Caco-2 (cell line): Measurements from ENCODE around the gene AP5B1. TPM values are rescaled to one million over a fixed set of nuclear protein-coding genes. Genes with fewer than 3 reads are reported as not detected.

Experiments
- BruUV-seq: library from RNA; stranded (reverse); fragments of 400-500 nt; replicated peaks from 2 replicates; lab custom pipeline; 2021; lab: Mats Ljungman, UMichigan
- CTCF ChIA-PET: fragments of 300-600 bp; sonication (Branson Sonifier 250); formaldehyde crosslinking; loops from one replicate; lab custom pipeline; 2022; ENCODE audit warnings: antibody characterized with exemption; lab: Charles Lee
- POLR2A ChIA-PET: fragments of 300-600 bp; sonication (Branson Sonifier 250); formaldehyde crosslinking; loops from one replicate; lab custom pipeline; 2022; ENCODE audit warnings: antibody characterized with exemption; lab: Charles Lee
- DNase-seq, 2 experiments: peaks; one replicate each; pipeline versions ENCODE4 v3.0.0 to v3.0.0-alpha.2; 2020 to 2022
- H3K27me3 ChIP-seq: replicated peaks from 2 replicates; pipeline ENCODE4 v1.6.0; 2011; ENCODE audit warnings: low read length; ENCODE audit not compliant: control insufficient read depth, insufficient read depth
- H3K36me3 ChIP-seq: 2 replicates; pipeline ENCODE4 v1.5.1; 2011; ENCODE audit warnings: low read length; ENCODE audit not compliant: control insufficient read depth, insufficient read depth
- H3K4me1 ChIP-seq: fragments of 250-450 bp; sonication (Bioruptor Pico); 2 replicates; pipeline ENCODE4 v1.5.1; 2020; ENCODE audit warnings: mild to moderate bottlenecking
- H3K4me3 ChIP-seq: 2 replicates; pipeline ENCODE4 v1.5.1; 2011; ENCODE audit warnings: low read depth, mild to moderate bottlenecking, control low read depth, low read length
- H3K9me3 ChIP-seq: fragments of 250-450 bp; sonication (Bioruptor Pico); 2 replicates; pipeline ENCODE4 v1.5.1; 2020; ENCODE audit warnings: mild to moderate bottlenecking, moderate library complexity
- H3K27ac Mint-ChIP-seq: one replicate; pipeline ENCODE4 v1.8.0; 2022; ENCODE audit warnings: mixed read lengths; ENCODE audit not compliant: unreplicated experiment
- H3K27me3 Mint-ChIP-seq: one replicate; pipeline ENCODE4 v1.8.0; 2022; ENCODE audit warnings: mixed read lengths; ENCODE audit not compliant: insufficient read depth, unreplicated experiment
- H3K36me3 Mint-ChIP-seq: one replicate; pipeline ENCODE4 v1.8.0; 2022; ENCODE audit warnings: mild to moderate bottlenecking, mixed read lengths; ENCODE audit not compliant: insufficient read depth, unreplicated experiment
- H3K4me1 Mint-ChIP-seq: one replicate; pipeline ENCODE4 v1.8.0; 2022; ENCODE audit warnings: low read depth, mixed read lengths; ENCODE audit not compliant: unreplicated experiment
- H3K4me3 Mint-ChIP-seq: one replicate; pipeline ENCODE4 v1.8.0; 2022; ENCODE audit warnings: mild to moderate bottlenecking, moderate library complexity, mixed read lengths; ENCODE audit not compliant: unreplicated experiment
- H3K9me3 Mint-ChIP-seq: one replicate; pipeline ENCODE4 v1.8.0; 2022; ENCODE audit warnings: mixed read lengths; ENCODE audit not compliant: unreplicated experiment
- CTCF ChIP-seq, 2 experiments: fragments of 200-600 bp in 1 of 2; IDR thresholded peaks; 1 replicate in 1 of 2; 2 replicates in 1 of 2; pipeline versions ENCODE4 v1.5.1 to v1.8.0; 2011 to 2022; ENCODE audit warnings: antibody characterized with exemption in 1 of 2, control low read depth in 1 of 2, inconsistent platforms in 1 of 2, low read depth in 1 of 2, low read length in 1 of 2, mild to moderate bottlenecking in 1 of 2, moderate library complexity in 1 of 2; ENCODE audit not compliant: insufficient read depth in 1 of 2, severe bottlenecking in 1 of 2, unreplicated experiment in 1 of 2
- intact Hi-C: fragments of 100-400 bp; cut with micrococcal nuclease; formaldehyde crosslinking; loops from one replicate; pipeline ENCODE4 v1.10.0; 2022; ENCODE audit not compliant: unreplicated experiment
- total RNA-seq: library from RNA; stranded (reverse); gene quantifications from 2 replicates; pipeline ENCODE4 v1.2.3, GENCODE V29; 2022

The AP5B1 gene
- total RNA-seq, 1 experiment from 2014 or later, result 19.3 TPM

- Mint-ChIP-seq H3K9me3 (no peaks in the 10 kb centered on the region), H3K36me3 (peaks cover 10% of the 10 kb centered on the region), H3K27me3 (no peaks in the 10 kb centered on the region), H3K4me3 (no peak overlapping the region), H3K27ac (no peak overlapping the region), H3K4me1 (peaks cover 14% of the 10 kb centered on the region)
- intact Hi-C loops, result no loop called here
- Histone ChIP-seq H3K36me3 (peaks cover 1% of the 10 kb centered on the region; the same call in 1 of the 2 replicates), H3K9me3 (no peaks in the 10 kb centered on the region), H3K4me1 (peaks cover 9% of the 10 kb centered on the region; the same call in 1 of the 2 replicates), H3K27me3 (no peaks in the 10 kb centered on the region), H3K4me3 (no peak overlapping the region)
- no TSS peak for BruUV-seq
- no peak for TF ChIP-seq CTCF (IDR thresholded peaks at IDR 0.05; ENCODE audit: insufficient read depth in 1 of 2, low read depth in 1 of 2, low read length in 1 of 2, severe bottlenecking in 1 of 2, unreplicated experiment in 1 of 2)
- ChIA-PET CTCF (interaction anchor here (1.0 to 1.5 kb wide), 2 partner anchors 13 to 22 kb away, joined by 3 read pairs; no protein-coding TSS in a partner anchor), POLR2A (interaction anchor here (0.6 kb wide), 1 partner anchor 89 kb away, joined by 3 read pairs; no protein-coding TSS in a partner anchor)
- no peak for DNase-seq
These were observed 20.6 kb upstream of the AP5B1 start for GRCh38 chr11:65801153-65801987.

GRCh38 chr11:65798882-65799281 lies 18.1 kb upstream of the AP5B1 start:
- ChIA-PET CTCF (no interaction called here), POLR2A (no interaction called here)
- no peak overlapping the region for H3K4me3 Mint-ChIP-seq
- H3K27me3 Mint-ChIP-seq, result no peaks in the 10 kb centered on the region
- Histone ChIP-seq H3K4me1 (peaks cover 9% of the 10 kb centered on the region; the same call in 1 of the 2 replicates), H3K4me3 (no peak overlapping the region), H3K27me3 (no peaks in the 10 kb centered on the region), H3K36me3 (peaks cover 5% of the 10 kb centered on the region; the same call in 1 of the 2 replicates), H3K9me3 (no peaks in the 10 kb centered on the region)
- H3K4me1 Mint-ChIP-seq, result peaks cover 18% of the 10 kb centered on the region
- peaks cover 30% of the 10 kb centered on the region for H3K36me3 Mint-ChIP-seq
- no TSS peak for BruUV-seq
- no peak for TF ChIP-seq CTCF (IDR thresholded peaks at IDR 0.05; ENCODE audit: insufficient read depth in 1 of 2, low read depth in 1 of 2, low read length in 1 of 2, severe bottlenecking in 1 of 2, unreplicated experiment in 1 of 2)
- H3K9me3 Mint-ChIP-seq, result no peaks in the 10 kb centered on the region
- DNase-seq, result no peak
- intact Hi-C loops, result no loop called here
- H3K27ac Mint-ChIP-seq, result no peak overlapping the region

GRCh38 chr11:65797711-65798110 lies 16.9 kb upstream of the AP5B1 start:
- POLR2A ChIA-PET, result interaction anchor here (1.1 kb wide), 1 partner anchor 11 kb away, joined by 7 read pairs; the partner anchor contains the start of gene OVOL1
- no peak for DNase-seq
- Mint-ChIP-seq H3K36me3 (peaks cover 37% of the 10 kb centered on the region), H3K4me3 (no peak overlapping the region), H3K27me3 (no peaks in the 10 kb centered on the region), H3K9me3 (no peaks in the 10 kb centered on the region), H3K4me1 (peaks cover 14% of the 10 kb centered on the region), H3K27ac (no peak overlapping the region)
- intact Hi-C loops, result no loop called here
- BruUV-seq, result no TSS peak
- H3K4me3 ChIP-seq, result no peak overlapping the region
- peaks cover 9% of the 10 kb centered on the region; the same call in 1 of the 2 replicates for H3K4me1 ChIP-seq
- TF ChIP-seq CTCF (IDR thresholded peaks at IDR 0.05; ENCODE audit: insufficient read depth in 1 of 2, low read depth in 1 of 2, low read length in 1 of 2, severe bottlenecking in 1 of 2, unreplicated experiment in 1 of 2), result no peak
- H3K36me3 ChIP-seq, result peaks cover 5% of the 10 kb centered on the region; the same call in 1 of the 2 replicates
- CTCF ChIA-PET, result interaction anchor here (1.1 to 1.2 kb wide), 2 partner anchors 17 to 62 kb away, joined by 3 read pairs; partner anchors contain the start of genes AP5B1 and MUS81
- H3K27me3 ChIP-seq, result no peaks in the 10 kb centered on the region
- H3K9me3 ChIP-seq, result no peaks in the 10 kb centered on the region
